Activated CD8-positive, alpha-beta memory T cell treated with anti-CD3 and anti-CD28 coated beads, Interleukin-2, amount 10 ng/mL, durations not matched to agents 7 days and 5 days (primary cell): Measurements from ENCODE around the gene CAMSAP1. TPM values are rescaled to one million over a fixed set of nuclear protein-coding genes. Genes with fewer than 3 reads are reported as not detected.

Experiments
- ATAC-seq: fragments of 150-1000 bp; cut with Tn5 transposase; one replicate; pipeline ENCODE4 v1.10.0; 2021; ENCODE audit warnings: moderate library complexity
- CTCF ChIA-PET: fragments of 350-600 bp; sonication (Branson Sonifier 250); formaldehyde crosslinking; loops from one replicate; lab custom pipeline; 2021; ENCODE audit warnings: antibody characterized with exemption; lab: Charles Lee
- DNase-seq: peaks from one replicate; pipeline ENCODE4 v3.0.0-alpha.2; 2020
- H3K27ac Mint-ChIP-seq: one replicate; pipeline ENCODE4 v1.8.0; 2021; ENCODE audit warnings: mild to moderate bottlenecking, mixed read lengths
- H3K27me3 Mint-ChIP-seq: one replicate; pipeline ENCODE4 v1.8.0; 2021; ENCODE audit warnings: mixed read lengths
- H3K36me3 Mint-ChIP-seq: one replicate; pipeline ENCODE4 v1.8.0; 2021; ENCODE audit warnings: mild to moderate bottlenecking, mixed read lengths
- H3K4me1 Mint-ChIP-seq: one replicate; pipeline ENCODE4 v1.8.0; 2021; ENCODE audit warnings: mixed read lengths
- H3K4me3 Mint-ChIP-seq: one replicate; pipeline ENCODE4 v1.8.0; 2021; ENCODE audit warnings: mild to moderate bottlenecking, moderate library complexity, mixed read lengths
- H3K9me3 Mint-ChIP-seq: one replicate; pipeline ENCODE4 v1.8.0; 2022; ENCODE audit warnings: low read depth, mixed read lengths
- total RNA-seq, 2 experiments: library from RNA; stranded (reverse); gene quantifications; one replicate each; pipeline ENCODE4 v1.2.3, GENCODE V29; 2021

Gene CAMSAP1
- total RNA-seq, 2 experiments from 2014 or later: 20.3 to 22.7 TPM

- DNase-seq: no peak
- Mint-ChIP-seq H3K9me3 (peaks cover 6% of the 10 kb centered on the region), H3K4me1 (no peaks in the 10 kb centered on the region), H3K27me3 (no peaks in the 10 kb centered on the region), H3K27ac (no peak overlapping the region), H3K4me3 (no peak overlapping the region), H3K36me3 (no peaks in the 10 kb centered on the region)
- ATAC-seq: no peak
- CTCF ChIA-PET: no interaction called here
These were observed 137.7 kb downstream of the CAMSAP1 start for GRCh38 chr9:135769489-135770202.

- Mint-ChIP-seq H3K4me3 (no peak overlapping the region), H3K9me3 (peaks cover 6% of the 10 kb centered on the region), H3K27ac (no peak overlapping the region), H3K4me1 (no peaks in the 10 kb centered on the region), H3K36me3 (no peaks in the 10 kb centered on the region), H3K27me3 (no peaks in the 10 kb centered on the region)
- DNase-seq (no peak), ATAC-seq (no peak)
- CTCF ChIA-PET: no interaction called here
These were observed 138.7 kb downstream of the CAMSAP1 start for GRCh38 chr9:135768516-135769218.

DNA sequence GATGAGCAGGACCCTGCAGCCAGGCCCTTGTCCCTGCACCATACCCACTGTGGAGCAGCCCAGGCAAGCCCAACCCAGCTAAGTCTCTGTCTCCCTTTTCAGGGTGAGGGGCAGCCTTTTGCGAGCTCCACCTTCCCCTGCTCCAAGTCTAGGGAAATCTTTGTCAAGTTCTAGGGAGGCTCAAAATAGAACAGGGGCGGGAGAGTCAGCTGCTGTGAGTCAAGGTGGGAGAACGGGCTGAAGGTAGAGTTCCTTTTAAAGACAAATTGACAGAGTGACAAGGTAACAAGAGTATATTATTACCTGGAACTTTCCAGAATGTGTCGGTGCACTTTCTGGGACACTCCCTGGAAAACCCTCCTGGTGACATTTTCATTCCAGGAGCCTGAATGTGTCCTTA lies 140.6 kb downstream of the CAMSAP1 start:
- H3K4me3 Mint-ChIP-seq: no peak overlapping the region
- ATAC-seq (no peak), DNase-seq (no peak)
- H3K9me3 Mint-ChIP-seq: peaks cover 6% of the 10 kb centered on the region
- CTCF ChIA-PET: no interaction called here
- no peaks in the 10 kb centered on the region for H3K36me3 Mint-ChIP-seq
- H3K27ac Mint-ChIP-seq: no peak overlapping the region
- no peaks in the 10 kb centered on the region for H3K4me1 Mint-ChIP-seq
- H3K27me3 Mint-ChIP-seq: no peaks in the 10 kb centered on the region

- no peak overlapping the region for H3K4me3 Mint-ChIP-seq
- no peak overlapping the region for H3K27ac Mint-ChIP-seq
- peaks cover 6% of the 10 kb centered on the region for H3K9me3 Mint-ChIP-seq
- CTCF ChIA-PET: no interaction called here
- no peaks in the 10 kb centered on the region for H3K4me1 Mint-ChIP-seq
- no peak for ATAC-seq
- H3K27me3 Mint-ChIP-seq: no peaks in the 10 kb centered on the region
- H3K36me3 Mint-ChIP-seq: no peaks in the 10 kb centered on the region
- no peak for DNase-seq
These were observed 141.1 kb downstream of the CAMSAP1 start for GRCh38 chr9:135766251-135766650.

DNA sequence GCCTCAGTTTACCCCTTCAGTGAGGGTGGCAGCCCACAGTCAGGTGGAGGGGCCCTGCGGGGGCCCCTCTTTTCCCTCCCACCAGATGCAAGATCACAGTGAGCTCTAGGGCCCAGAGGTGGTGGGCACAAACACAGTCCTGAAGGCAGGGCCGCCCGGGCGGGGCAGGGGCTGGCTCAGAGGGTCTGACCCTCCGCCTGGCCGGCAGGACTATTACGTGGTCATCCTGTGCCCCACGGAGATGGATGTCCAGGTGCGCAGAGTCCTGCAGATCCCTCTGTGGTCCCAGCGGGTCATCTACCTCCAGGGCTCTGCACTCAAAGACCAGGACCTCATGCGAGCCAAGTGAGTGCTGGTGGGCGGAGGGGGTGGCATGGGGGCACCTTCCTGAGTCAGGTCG lies 141.9 kb downstream of the CAMSAP1 start:
- H3K27me3 Mint-ChIP-seq: no peaks in the 10 kb centered on the region
- peaks cover 6% of the 10 kb centered on the region for H3K9me3 Mint-ChIP-seq
- DNase-seq (no peak), ATAC-seq (no peak)
- no peak overlapping the region for H3K4me3 Mint-ChIP-seq
- no peak overlapping the region for H3K27ac Mint-ChIP-seq
- CTCF ChIA-PET: no interaction called here
- no peaks in the 10 kb centered on the region for H3K36me3 Mint-ChIP-seq
- no peaks in the 10 kb centered on the region for H3K4me1 Mint-ChIP-seq

GRCh38 chr9:135764731-135765130 lies 142.6 kb downstream of the CAMSAP1 start:
- Mint-ChIP-seq H3K9me3 (peaks cover 6% of the 10 kb centered on the region), H3K4me3 (no peak overlapping the region), H3K27me3 (no peaks in the 10 kb centered on the region), H3K4me1 (no peaks in the 10 kb centered on the region), H3K27ac (no peak overlapping the region), H3K36me3 (no peaks in the 10 kb centered on the region)
- CTCF ChIA-PET: no interaction called here
- no peak for ATAC-seq
- no peak for DNase-seq

DNA sequence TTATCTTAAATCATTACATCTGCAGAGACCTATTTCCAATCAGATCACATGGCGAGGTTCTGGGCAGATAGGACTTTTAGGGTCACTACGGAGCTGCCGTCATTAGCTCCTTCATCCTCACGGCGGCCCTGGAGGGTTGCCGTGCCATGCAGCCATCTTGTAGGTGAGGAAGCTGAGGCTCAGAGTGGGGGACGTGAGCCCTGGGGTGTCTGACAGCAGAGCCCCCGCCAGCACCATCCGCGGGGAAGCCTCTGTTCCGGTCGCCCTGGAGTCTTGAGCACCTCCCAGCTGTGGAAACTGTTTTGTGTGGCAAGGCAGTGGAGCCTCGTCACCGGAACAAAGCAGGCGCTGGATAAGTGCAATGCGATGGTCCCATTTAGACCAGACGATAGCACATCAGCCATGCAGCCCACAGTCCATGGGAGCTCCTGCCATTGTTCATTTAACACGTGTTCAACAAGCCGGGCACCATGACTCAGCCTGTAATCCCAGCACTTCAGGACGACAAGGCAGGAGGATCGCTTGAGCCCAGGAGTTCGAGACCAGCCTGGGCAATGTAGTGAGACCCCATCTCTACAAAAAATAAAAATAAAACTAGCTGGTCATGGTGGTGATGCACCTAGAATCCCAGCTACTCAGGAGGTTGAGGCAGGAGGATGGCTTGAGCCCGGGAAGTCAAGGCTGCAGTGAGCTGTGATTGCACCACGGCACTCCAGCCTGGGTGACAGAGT lies 143.5 kb downstream of the CAMSAP1 start:
- no peaks in the 10 kb centered on the region for H3K36me3 Mint-ChIP-seq
- CTCF ChIA-PET: no interaction called here
- no peak overlapping the region for H3K27ac Mint-ChIP-seq
- ATAC-seq (no peak), DNase-seq (no peak)
- no peak overlapping the region for H3K4me3 Mint-ChIP-seq
- H3K4me1 Mint-ChIP-seq: no peaks in the 10 kb centered on the region
- peaks cover 6% of the 10 kb centered on the region for H3K9me3 Mint-ChIP-seq
- no peaks in the 10 kb centered on the region for H3K27me3 Mint-ChIP-seq

DNA sequence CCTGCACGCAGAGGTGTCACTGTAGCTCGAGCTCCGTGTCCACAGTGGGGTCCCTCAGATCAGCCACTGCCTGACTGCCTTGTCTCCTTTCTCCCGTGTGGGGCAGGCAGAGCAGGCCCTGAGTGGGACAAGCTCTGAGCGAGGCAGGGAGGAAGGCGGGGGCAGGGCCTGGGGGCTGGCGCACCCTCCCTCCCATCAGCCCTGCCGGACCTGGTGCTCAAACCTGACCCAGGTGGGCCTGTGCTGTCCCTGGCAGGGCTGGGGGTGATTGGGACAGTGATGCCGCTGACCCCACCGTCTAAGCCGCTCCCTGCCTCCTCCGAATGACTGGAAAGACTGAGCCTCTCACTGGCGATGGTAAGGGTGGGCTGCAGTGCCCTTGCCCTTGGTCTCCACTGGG lies 144.4 kb downstream of the CAMSAP1 start:
- H3K27me3 Mint-ChIP-seq: no peaks in the 10 kb centered on the region
- H3K36me3 Mint-ChIP-seq: no peaks in the 10 kb centered on the region
- CTCF ChIA-PET: no interaction called here
- no peak overlapping the region for H3K27ac Mint-ChIP-seq
- no peak overlapping the region for H3K4me3 Mint-ChIP-seq
- peaks cover 6% of the 10 kb centered on the region for H3K9me3 Mint-ChIP-seq
- H3K4me1 Mint-ChIP-seq: no peaks in the 10 kb centered on the region
- DNase-seq (no peak), ATAC-seq (no peak)

DNA sequence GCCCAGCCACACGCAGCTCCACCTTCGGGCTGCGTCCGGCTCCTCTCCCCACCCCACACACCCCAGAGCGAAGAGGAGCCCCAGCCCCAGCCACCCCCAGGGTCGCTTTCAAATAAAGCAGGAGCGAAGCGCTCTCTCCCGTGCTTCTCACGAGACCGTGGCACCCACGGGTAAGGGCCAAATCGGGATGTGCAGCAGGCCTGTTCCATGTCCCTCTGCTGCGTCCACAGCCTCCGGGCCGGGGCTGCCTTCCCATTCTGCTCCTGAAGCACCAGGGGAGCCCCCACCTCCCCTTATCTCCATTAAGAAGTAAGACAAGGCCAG lies 145.5 kb downstream of the CAMSAP1 start:
- Mint-ChIP-seq H3K36me3 (no peaks in the 10 kb centered on the region), H3K4me3 (no peak overlapping the region), H3K9me3 (peaks cover 6% of the 10 kb centered on the region), H3K27ac (no peak overlapping the region), H3K4me1 (no peaks in the 10 kb centered on the region), H3K27me3 (no peaks in the 10 kb centered on the region)
- DNase-seq: no peak
- no peak for ATAC-seq
- CTCF ChIA-PET: no interaction called here

DNA sequence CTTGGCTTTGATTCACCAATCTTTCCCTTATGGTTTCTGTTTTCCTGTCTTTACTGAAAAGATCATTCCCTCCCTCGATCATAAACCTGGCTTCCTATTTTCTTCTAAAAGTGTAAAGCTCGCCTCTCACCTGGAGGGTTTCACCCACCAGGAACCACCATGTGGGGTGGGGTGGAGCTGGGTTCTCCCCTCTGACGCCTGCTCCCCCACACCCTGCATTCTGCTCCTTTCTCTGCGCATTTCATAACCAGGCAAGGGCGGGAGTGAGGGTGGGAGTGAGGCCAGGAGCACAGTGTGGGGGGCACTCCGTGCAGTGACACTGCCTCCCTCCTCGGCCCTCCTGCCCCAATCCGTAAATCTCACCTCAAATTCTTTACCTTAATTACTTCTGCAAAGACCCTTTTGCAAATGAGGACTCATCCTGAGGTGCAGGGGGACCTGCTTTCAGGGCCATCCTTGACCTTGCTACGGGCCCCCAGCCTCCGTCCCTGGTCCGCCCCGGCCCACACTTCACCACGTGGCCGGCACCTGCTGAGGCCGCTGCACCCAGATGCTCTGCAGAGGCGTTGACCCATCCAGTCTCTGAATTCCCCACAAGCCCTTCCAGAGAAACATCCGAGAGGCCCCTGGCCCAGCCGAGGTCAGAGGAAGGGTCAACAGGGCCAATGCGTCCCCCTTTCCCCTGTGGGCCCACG lies 146.0 kb downstream of the CAMSAP1 start:
- CTCF ChIA-PET: no interaction called here
- H3K9me3 Mint-ChIP-seq: peaks cover 5% of the 10 kb centered on the region
- H3K27me3 Mint-ChIP-seq: no peaks in the 10 kb centered on the region
- H3K4me1 Mint-ChIP-seq: no peaks in the 10 kb centered on the region
- H3K4me3 Mint-ChIP-seq: no peak overlapping the region
- ATAC-seq: no peak
- no peak for DNase-seq
- H3K27ac Mint-ChIP-seq: no peak overlapping the region
- H3K36me3 Mint-ChIP-seq: no peaks in the 10 kb centered on the region

GRCh38 chr9:135760465-135760864 lies 146.9 kb downstream of the CAMSAP1 start:
- CTCF ChIA-PET: no interaction called here
- Mint-ChIP-seq H3K27me3 (no peaks in the 10 kb centered on the region), H3K36me3 (no peaks in the 10 kb centered on the region), H3K9me3 (no peaks in the 10 kb centered on the region), H3K4me3 (no peak overlapping the region), H3K27ac (no peak overlapping the region), H3K4me1 (no peaks in the 10 kb centered on the region)
- no peak for ATAC-seq
- no peak for DNase-seq

GRCh38 chr9:135759676-135760300 lies 147.6 kb downstream of the CAMSAP1 start:
- Mint-ChIP-seq H3K27me3 (no peaks in the 10 kb centered on the region), H3K4me3 (no peak overlapping the region), H3K36me3 (no peaks in the 10 kb centered on the region), H3K4me1 (no peaks in the 10 kb centered on the region), H3K27ac (no peak overlapping the region), H3K9me3 (no peaks in the 10 kb centered on the region)
- DNase-seq: no peak
- CTCF ChIA-PET: no interaction called here
- ATAC-seq: no peak

DNA sequence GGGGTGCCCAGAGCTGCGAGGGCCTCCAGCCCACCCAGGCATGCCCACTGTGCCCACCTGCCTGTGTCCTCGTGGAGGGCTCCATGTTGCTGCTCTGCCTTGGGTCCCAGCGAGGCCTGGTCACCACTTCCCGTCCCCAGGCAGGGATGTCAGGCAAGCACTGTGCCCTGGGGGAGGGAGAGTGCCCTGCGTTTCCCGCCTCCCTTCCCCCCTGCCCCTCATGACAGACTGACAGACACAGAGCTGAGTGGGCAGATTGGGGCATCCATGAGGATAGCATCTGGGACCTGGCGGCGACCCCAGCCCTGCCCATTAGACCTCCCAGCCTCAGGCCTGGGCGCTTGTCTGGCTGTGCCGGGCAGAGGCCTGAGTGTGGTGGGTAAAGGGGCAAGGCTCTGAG lies 148.5 kb downstream of the CAMSAP1 start:
- CTCF ChIA-PET: no interaction called here
- Mint-ChIP-seq H3K4me3 (no peak overlapping the region), H3K9me3 (no peaks in the 10 kb centered on the region), H3K27me3 (no peaks in the 10 kb centered on the region), H3K4me1 (no peaks in the 10 kb centered on the region), H3K36me3 (no peaks in the 10 kb centered on the region), H3K27ac (no peak overlapping the region)
- DNase-seq (no peak), ATAC-seq (no peak)
